Caco-2 (cell line): ENCODE results near the gene XPO4. TPM values are rescaled to one million over a fixed set of nuclear protein-coding genes. Genes with fewer than 3 reads are reported as not detected.
"Not testable (repeated sequence)": the region's sequence is repeated elsewhere in the genome, so short reads cannot be mapped to it uniquely, and the experiment has no call there.

ENCODE experiments used
- BruUV-seq: library from RNA; stranded (reverse); fragments of 400-500 nt; replicated peaks from 2 replicates; lab custom pipeline; 2021; lab: Mats Ljungman, UMichigan
- CTCF ChIA-PET: fragments of 300-600 bp; sonication (Branson Sonifier 250); formaldehyde crosslinking; loops from one replicate; lab custom pipeline; 2022; ENCODE audit warnings: antibody characterized with exemption; lab: Charles Lee
- POLR2A ChIA-PET: fragments of 300-600 bp; sonication (Branson Sonifier 250); formaldehyde crosslinking; loops from one replicate; lab custom pipeline; 2022; ENCODE audit warnings: antibody characterized with exemption; lab: Charles Lee
- DNase-seq, 2 experiments: peaks; one replicate each; pipeline versions ENCODE4 v3.0.0 to v3.0.0-alpha.2; 2020 to 2022
- H3K27me3 ChIP-seq: replicated peaks from 2 replicates; pipeline ENCODE4 v1.6.0; 2011; ENCODE audit warnings: low read length; ENCODE audit not compliant: control insufficient read depth, insufficient read depth
- H3K36me3 ChIP-seq: 2 replicates; pipeline ENCODE4 v1.5.1; 2011; ENCODE audit warnings: low read length; ENCODE audit not compliant: control insufficient read depth, insufficient read depth
- H3K4me1 ChIP-seq: fragments of 250-450 bp; sonication (Bioruptor Pico); 2 replicates; pipeline ENCODE4 v1.5.1; 2020; ENCODE audit warnings: mild to moderate bottlenecking
- H3K4me3 ChIP-seq: 2 replicates; pipeline ENCODE4 v1.5.1; 2011; ENCODE audit warnings: low read depth, mild to moderate bottlenecking, control low read depth, low read length
- H3K9me3 ChIP-seq: fragments of 250-450 bp; sonication (Bioruptor Pico); 2 replicates; pipeline ENCODE4 v1.5.1; 2020; ENCODE audit warnings: mild to moderate bottlenecking, moderate library complexity
- H3K27ac Mint-ChIP-seq: one replicate; pipeline ENCODE4 v1.8.0; 2022; ENCODE audit warnings: mixed read lengths; ENCODE audit not compliant: unreplicated experiment
- H3K27me3 Mint-ChIP-seq: one replicate; pipeline ENCODE4 v1.8.0; 2022; ENCODE audit warnings: mixed read lengths; ENCODE audit not compliant: insufficient read depth, unreplicated experiment
- H3K36me3 Mint-ChIP-seq: one replicate; pipeline ENCODE4 v1.8.0; 2022; ENCODE audit warnings: mild to moderate bottlenecking, mixed read lengths; ENCODE audit not compliant: insufficient read depth, unreplicated experiment
- H3K4me1 Mint-ChIP-seq: one replicate; pipeline ENCODE4 v1.8.0; 2022; ENCODE audit warnings: low read depth, mixed read lengths; ENCODE audit not compliant: unreplicated experiment
- H3K4me3 Mint-ChIP-seq: one replicate; pipeline ENCODE4 v1.8.0; 2022; ENCODE audit warnings: mild to moderate bottlenecking, moderate library complexity, mixed read lengths; ENCODE audit not compliant: unreplicated experiment
- H3K9me3 Mint-ChIP-seq: one replicate; pipeline ENCODE4 v1.8.0; 2022; ENCODE audit warnings: mixed read lengths; ENCODE audit not compliant: unreplicated experiment
- CTCF ChIP-seq, 2 experiments: fragments of 200-600 bp in 1 of 2; IDR thresholded peaks; 1 replicate in 1 of 2; 2 replicates in 1 of 2; pipeline versions ENCODE4 v1.5.1 to v1.8.0; 2011 to 2022; ENCODE audit warnings: antibody characterized with exemption in 1 of 2, control low read depth in 1 of 2, inconsistent platforms in 1 of 2, low read depth in 1 of 2, low read length in 1 of 2, mild to moderate bottlenecking in 1 of 2, moderate library complexity in 1 of 2; ENCODE audit not compliant: insufficient read depth in 1 of 2, severe bottlenecking in 1 of 2, unreplicated experiment in 1 of 2
- intact Hi-C: fragments of 100-400 bp; cut with micrococcal nuclease; formaldehyde crosslinking; loops from one replicate; pipeline ENCODE4 v1.10.0; 2022; ENCODE audit not compliant: unreplicated experiment
- total RNA-seq: library from RNA; stranded (reverse); gene quantifications from 2 replicates; pipeline ENCODE4 v1.2.3, GENCODE V29; 2022

The XPO4 gene
- total RNA-seq, 1 experiment from 2014 or later, result 33.3 TPM

DNA sequence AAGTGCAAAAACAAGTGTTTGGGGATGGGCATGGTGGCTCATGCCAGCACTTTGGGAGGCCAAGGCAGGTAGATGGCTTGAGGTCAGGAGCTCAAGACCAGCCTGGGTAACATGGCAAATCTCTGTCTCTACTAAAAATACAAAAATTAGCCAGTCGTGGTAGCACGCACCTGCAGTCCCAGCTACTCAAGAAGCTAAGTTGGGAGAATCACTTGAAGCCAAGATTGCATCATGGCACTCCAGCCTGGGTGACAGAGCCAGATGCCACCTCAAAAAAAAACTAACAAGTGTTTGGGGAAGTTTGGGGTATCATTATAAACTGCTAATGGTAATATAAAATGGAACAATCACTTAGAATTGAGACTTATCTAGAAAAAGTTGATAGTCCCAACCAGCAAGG lies 24.6 kb downstream of the XPO4 start:
- Mint-ChIP-seq H3K9me3 (peaks cover 9% of the 10 kb centered on the region), H3K4me1 (peaks cover 17% of the 10 kb centered on the region), H3K36me3 (peaks cover 6% of the 10 kb centered on the region), H3K27ac (no peak overlapping the region), H3K4me3 (no peak overlapping the region), H3K27me3 (no peaks in the 10 kb centered on the region)
- Histone ChIP-seq H3K27me3 (no peaks in the 10 kb centered on the region), H3K4me1 (peaks cover 6% of the 10 kb centered on the region; the same call in 1 of the 2 replicates), H3K9me3 (no peaks in the 10 kb centered on the region), H3K36me3 (no peaks in the 10 kb centered on the region), H3K4me3 (no peak overlapping the region)
- no peak for DNase-seq
- intact Hi-C loops, result no loop called here
- ChIA-PET POLR2A (no interaction called here), CTCF (no interaction called here)
- TSS peak; percentile 8 for BruUV-seq
- TF ChIP-seq CTCF (IDR thresholded peaks at IDR 0.05; ENCODE audit: insufficient read depth in 1 of 2, low read depth in 1 of 2, low read length in 1 of 2, severe bottlenecking in 1 of 2, unreplicated experiment in 1 of 2), result no peak

DNA sequence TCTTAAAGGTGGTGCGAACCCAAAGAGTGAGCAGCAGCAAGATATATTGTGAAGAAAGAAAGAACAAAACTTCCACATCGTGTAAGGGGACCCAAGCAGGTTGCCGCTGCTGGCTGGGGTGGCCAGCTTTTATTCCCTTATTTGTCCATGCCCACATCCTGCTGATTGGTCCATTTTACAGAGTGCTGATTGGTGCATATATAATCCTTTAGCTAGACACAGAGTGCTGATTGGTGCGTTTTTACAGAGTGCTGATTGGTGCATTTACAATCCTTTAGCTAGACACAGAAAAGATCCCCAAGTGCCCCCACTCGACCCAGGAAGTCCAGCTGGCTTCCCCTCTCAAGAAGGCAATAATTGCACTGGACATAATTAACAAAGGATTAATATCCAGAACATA lies 25.7 kb downstream of the XPO4 start:
- H3K27me3 Mint-ChIP-seq, DNase-seq, BruUV-seq, H3K36me3 ChIP-seq, POLR2A ChIA-PET, intact Hi-C loops, H3K4me1 ChIP-seq, H3K9me3 Mint-ChIP-seq, H3K27me3 ChIP-seq, H3K9me3 ChIP-seq, H3K4me3 Mint-ChIP-seq, H3K4me3 ChIP-seq, CTCF ChIA-PET, H3K36me3 Mint-ChIP-seq: not testable (repeated sequence)
- Mint-ChIP-seq H3K27ac (peak overlapping the region; percentile 10), H3K4me1 (peaks cover 20% of the 10 kb centered on the region)

DNA sequence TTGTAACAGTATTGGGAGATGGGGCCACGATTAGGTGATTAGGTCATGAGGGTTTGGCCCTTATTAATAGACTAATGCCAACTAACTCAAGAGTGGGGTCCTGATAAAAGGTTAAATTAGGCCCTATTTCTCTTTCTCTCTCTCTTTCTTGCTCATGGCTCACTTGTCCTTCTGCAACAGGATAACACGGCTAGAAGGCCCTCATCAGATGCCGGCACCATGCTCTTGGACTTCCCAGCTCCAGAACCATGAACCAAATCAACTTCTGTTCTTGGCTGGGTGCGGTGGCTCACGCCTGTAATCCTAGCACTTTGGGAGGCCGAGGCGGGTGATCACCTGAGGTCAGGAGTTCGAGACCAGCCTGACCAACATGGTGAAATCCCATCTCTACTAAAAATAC lies 28.1 kb downstream of the XPO4 start:
- H3K4me1 Mint-ChIP-seq, result peaks cover 21% of the 10 kb centered on the region
- H3K27me3 ChIP-seq, BruUV-seq, intact Hi-C loops, DNase-seq, H3K27ac Mint-ChIP-seq, H3K36me3 ChIP-seq, H3K4me3 ChIP-seq, H3K27me3 Mint-ChIP-seq, H3K4me1 ChIP-seq, H3K9me3 ChIP-seq, H3K4me3 Mint-ChIP-seq, POLR2A ChIA-PET, H3K36me3 Mint-ChIP-seq, H3K9me3 Mint-ChIP-seq: not testable (repeated sequence)
- CTCF ChIA-PET, result interaction anchor here (1.1 kb wide), 1 partner anchor 50 kb away, joined by 4 read pairs; no protein-coding TSS in a partner anchor

DNA sequence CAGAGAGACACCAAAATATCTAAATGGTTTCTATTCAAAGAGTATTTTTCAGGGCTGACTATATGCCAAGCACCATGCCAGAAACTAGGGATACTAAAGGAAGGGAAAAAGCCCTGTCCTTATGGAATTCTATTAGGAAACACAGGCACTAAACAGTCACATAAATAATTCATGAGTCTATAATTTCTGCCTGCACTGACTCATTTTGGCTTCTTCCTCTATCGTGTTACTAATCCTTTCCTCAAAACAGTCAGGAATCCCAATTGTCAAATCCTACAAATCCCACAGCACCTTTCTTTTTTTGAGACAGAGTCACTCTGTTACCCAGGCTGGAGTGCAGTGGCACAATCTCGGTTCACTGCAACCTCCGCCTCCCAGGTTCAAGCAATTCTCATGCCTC lies 29.2 kb downstream of the XPO4 start:
- H3K27me3 ChIP-seq, result no peaks in the 10 kb centered on the region
- CTCF ChIA-PET, result interaction anchor here (0.7 to 1.1 kb wide), 2 partner anchors 51 to 172 kb away, joined by 4 read pairs; no protein-coding TSS in a partner anchor
- H3K36me3 ChIP-seq, result no peaks in the 10 kb centered on the region
- H3K4me1 ChIP-seq, result peaks cover 11% of the 10 kb centered on the region; the same call in 1 of the 2 replicates
- H3K4me3 ChIP-seq, result no peak overlapping the region
- H3K4me3 Mint-ChIP-seq, result no peak overlapping the region
- DNase-seq, result no peak
- POLR2A ChIA-PET, result no interaction called here
- peaks cover 4% of the 10 kb centered on the region for H3K36me3 Mint-ChIP-seq
- H3K9me3 ChIP-seq, result no peaks in the 10 kb centered on the region
- no peak overlapping the region for H3K27ac Mint-ChIP-seq
- H3K9me3 Mint-ChIP-seq, result peaks cover 9% of the 10 kb centered on the region
- BruUV-seq, result no TSS peak
- no peaks in the 10 kb centered on the region for H3K27me3 Mint-ChIP-seq
- H3K4me1 Mint-ChIP-seq, result peaks cover 14% of the 10 kb centered on the region
- intact Hi-C loops, result no loop called here
- no peak for TF ChIP-seq CTCF (IDR thresholded peaks at IDR 0.05; ENCODE audit: insufficient read depth in 1 of 2, low read depth in 1 of 2, low read length in 1 of 2, severe bottlenecking in 1 of 2, unreplicated experiment in 1 of 2)
